ENCODE results near the gene RBBP8NL. TPM values are rescaled to one million over a fixed set of nuclear protein-coding genes. Genes with fewer than 3 reads are reported as not detected.

The RBBP8NL gene
- total and polyA plus RNA-seq, 2 experiments from 2014 or later: 0.10 to 1.1 TPM

GRCh38 chr20:62409086-62409853, 18.1 kb downstream of the RBBP8NL start:
- Mint-ChIP-seq H3K4me3 (no peak overlapping the region), H3K27ac (no peak overlapping the region), H3K36me3 (ENCODE audit: low read depth) (no peaks in the 10 kb centered on the region), H3K9me3 (no peaks in the 10 kb centered on the region), H3K27me3 (ENCODE audit: insufficient read depth, low read depth, poor library complexity) (peaks cover 11% of the 10 kb centered on the region), H3K4me1 (peaks cover 9% of the 10 kb centered on the region)
- Histone ChIP-seq H3K36me3 (ENCODE audit: insufficient read depth) (no peaks in the 10 kb centered on the region), H3K27me3 (ENCODE audit: insufficient read depth) (no peaks in the 10 kb centered on the region), H2AFZ (no peak overlapping the region), H3F3A (replicated peaks; ENCODE audit: low read depth) (no peaks in the 10 kb centered on the region), H3K79me2 (replicated peaks; ENCODE audit: insufficient read depth) (no peaks in the 10 kb centered on the region), H4K20me1 (replicated peaks; ENCODE audit: insufficient read depth) (no peaks in the 10 kb centered on the region; the same call in 1 of the 2 replicates), H3K4me3 (no peak overlapping the region), H3K27ac (ENCODE audit: low read depth) (no peak overlapping the region), H3K9me2 (ENCODE audit: insufficient read depth) (no peaks in the 10 kb centered on the region), H3K4me1 (ENCODE audit: insufficient read depth) (no peaks in the 10 kb centered on the region; the same call in 1 of the 2 replicates), H3K4me2 (no peak overlapping the region)
- TF ChIP-seq, protein P1, sequence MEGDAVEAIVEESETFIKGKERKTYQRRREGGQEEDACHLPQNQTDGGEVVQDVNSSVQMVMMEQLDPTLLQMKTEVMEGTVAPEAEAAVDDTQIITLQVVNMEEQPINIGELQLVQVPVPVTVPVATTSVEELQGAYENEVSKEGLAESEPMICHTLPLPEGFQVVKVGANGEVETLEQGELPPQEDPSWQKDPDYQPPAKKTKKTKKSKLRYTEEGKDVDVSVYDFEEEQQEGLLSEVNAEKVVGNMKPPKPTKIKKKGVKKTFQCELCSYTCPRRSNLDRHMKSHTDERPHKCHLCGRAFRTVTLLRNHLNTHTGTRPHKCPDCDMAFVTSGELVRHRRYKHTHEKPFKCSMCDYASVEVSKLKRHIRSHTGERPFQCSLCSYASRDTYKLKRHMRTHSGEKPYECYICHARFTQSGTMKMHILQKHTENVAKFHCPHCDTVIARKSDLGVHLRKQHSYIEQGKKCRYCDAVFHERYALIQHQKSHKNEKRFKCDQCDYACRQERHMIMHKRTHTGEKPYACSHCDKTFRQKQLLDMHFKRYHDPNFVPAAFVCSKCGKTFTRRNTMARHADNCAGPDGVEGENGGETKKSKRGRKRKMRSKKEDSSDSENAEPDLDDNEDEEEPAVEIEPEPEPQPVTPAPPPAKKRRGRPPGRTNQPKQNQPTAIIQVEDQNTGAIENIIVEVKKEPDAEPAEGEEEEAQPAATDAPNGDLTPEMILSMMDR (conservative IDR thresholded peaks at IDR 0.05; ENCODE audit: low read depth in 2 of 2): no peak
- TF ChIP-seq ZNF114 (CRISPR knock-in tag; IDR thresholded peaks at IDR 0.05) (no peak), REST (IDR thresholded peaks at IDR 0.05; ENCODE audit: unreplicated experiment) (no peak), NANOG (IDR thresholded peaks at IDR 0.05; ENCODE audit: borderline replicate concordance) (no peak), EZH2 (IDR thresholded peaks at IDR 0.05; ENCODE audit: low read depth, unreplicated experiment) (no peak), ETS1 (IDR thresholded peaks at IDR 0.05) (no peak), CREB1 (CRISPR knock-in tag; IDR thresholded peaks at IDR 0.05; ENCODE audit: low read depth) (no peak), POLR2AphosphoS5 (IDR thresholded peaks at IDR 0.05; ENCODE audit: low read depth) (no peak), ZNF331 (CRISPR knock-in tag; IDR thresholded peaks at IDR 0.05; ENCODE audit: low read depth) (no peak)
- no peak for ATAC-seq
- DNase-seq (ENCODE audit: low spot score): no peak

Measured in GM23338 (cell line).